Measurements from ENCODE around the gene GAL3ST3.

DNA sequence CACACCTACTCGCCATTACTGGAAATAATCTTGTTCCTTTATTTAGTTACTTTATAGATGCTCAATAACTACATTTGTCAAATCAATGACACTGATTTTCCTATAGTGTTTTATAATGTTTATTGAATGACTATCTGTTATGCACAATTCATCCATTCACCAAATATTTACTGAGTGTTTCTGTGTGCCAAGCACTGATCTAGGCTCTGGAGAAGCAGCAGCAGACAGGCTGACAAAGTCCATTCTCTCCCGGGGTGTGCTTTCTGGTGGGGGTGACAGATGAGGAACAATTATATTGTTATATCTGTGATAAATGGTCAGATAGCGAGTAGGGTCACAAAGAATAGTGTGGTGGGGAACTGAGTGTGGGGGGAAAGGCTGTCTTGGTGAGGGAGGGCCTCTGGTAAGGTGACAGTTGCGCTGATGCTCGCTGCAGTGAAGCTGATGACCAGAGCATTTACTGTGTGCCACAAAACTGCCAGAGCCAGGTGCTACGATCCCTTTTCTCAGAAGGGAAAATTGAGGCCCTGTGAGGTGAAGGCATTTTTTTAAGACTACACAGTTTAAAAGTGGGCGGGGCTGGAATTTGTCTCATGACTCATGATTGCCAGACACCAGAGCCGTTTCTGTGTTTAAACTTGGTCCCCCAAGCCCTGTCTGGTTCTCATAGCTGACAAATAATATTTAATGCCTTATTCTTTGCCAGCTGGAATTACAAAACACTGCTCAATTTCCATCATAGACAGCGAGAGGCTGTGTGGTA lies 31.3 kb upstream of the GAL3ST3 start:
- TF ChIP-seq, protein P1, sequence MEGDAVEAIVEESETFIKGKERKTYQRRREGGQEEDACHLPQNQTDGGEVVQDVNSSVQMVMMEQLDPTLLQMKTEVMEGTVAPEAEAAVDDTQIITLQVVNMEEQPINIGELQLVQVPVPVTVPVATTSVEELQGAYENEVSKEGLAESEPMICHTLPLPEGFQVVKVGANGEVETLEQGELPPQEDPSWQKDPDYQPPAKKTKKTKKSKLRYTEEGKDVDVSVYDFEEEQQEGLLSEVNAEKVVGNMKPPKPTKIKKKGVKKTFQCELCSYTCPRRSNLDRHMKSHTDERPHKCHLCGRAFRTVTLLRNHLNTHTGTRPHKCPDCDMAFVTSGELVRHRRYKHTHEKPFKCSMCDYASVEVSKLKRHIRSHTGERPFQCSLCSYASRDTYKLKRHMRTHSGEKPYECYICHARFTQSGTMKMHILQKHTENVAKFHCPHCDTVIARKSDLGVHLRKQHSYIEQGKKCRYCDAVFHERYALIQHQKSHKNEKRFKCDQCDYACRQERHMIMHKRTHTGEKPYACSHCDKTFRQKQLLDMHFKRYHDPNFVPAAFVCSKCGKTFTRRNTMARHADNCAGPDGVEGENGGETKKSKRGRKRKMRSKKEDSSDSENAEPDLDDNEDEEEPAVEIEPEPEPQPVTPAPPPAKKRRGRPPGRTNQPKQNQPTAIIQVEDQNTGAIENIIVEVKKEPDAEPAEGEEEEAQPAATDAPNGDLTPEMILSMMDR (IDR thresholded peaks at IDR 0.05) = no peak
- no peak for TF ChIP-seq EZH2 (IDR thresholded peaks at IDR 0.05; ENCODE audit: borderline replicate concordance, insufficient read depth, low read depth, low read length, poor library complexity, severe bottlenecking)
